WTC11 (cell line): ENCODE measurements around the gene SLC38A10. TPM values are rescaled to one million over a fixed set of nuclear protein-coding genes. Genes with fewer than 3 reads are reported as not detected.

Experiments
- ATAC-seq: fragments of 200-7000 bp; cut with Tn5 transposase; 2 replicates; pipeline ENCODE4 v1.10.0; 2021; ENCODE audit warnings: mild to moderate bottlenecking, moderate library complexity
- CTCF ChIA-PET: fragments of 300-600 bp; sonication (Branson Sonifier 250); formaldehyde crosslinking; loops from one replicate; lab custom pipeline; 2021; ENCODE audit warnings: antibody characterized with exemption; lab: Charles Lee
- POLR2A ChIA-PET: fragments of 350-600 bp; sonication (Branson Sonifier 250); formaldehyde crosslinking; loops from one replicate; lab custom pipeline; 2021; ENCODE audit warnings: antibody characterized with exemption; lab: Charles Lee
- DNase-seq: peaks from one replicate; pipeline ENCODE4 v3.0.0; 2021; ENCODE audit warnings: low spot score
- H3K27ac Mint-ChIP-seq: 2 replicates; pipeline ENCODE4 v1.8.0; 2021; ENCODE audit warnings: mixed read lengths
- H3K27me3 Mint-ChIP-seq: 2 replicates; pipeline ENCODE4 v1.8.0; 2021; ENCODE audit warnings: low read depth, mild to moderate bottlenecking, moderate library complexity, mixed read lengths
- H3K36me3 Mint-ChIP-seq: 2 replicates; pipeline ENCODE4 v1.8.0; 2021; ENCODE audit warnings: mixed read lengths
- H3K4me1 Mint-ChIP-seq: 2 replicates; pipeline ENCODE4 v1.8.0; 2022; ENCODE audit warnings: mixed read lengths
- H3K4me3 Mint-ChIP-seq: 2 replicates; pipeline ENCODE4 v1.8.0; 2021; ENCODE audit warnings: mild to moderate bottlenecking, moderate library complexity, mixed read lengths
- H3K9me3 Mint-ChIP-seq: 2 replicates; pipeline ENCODE4 v1.8.0; 2021; ENCODE audit warnings: mixed read lengths
- ATF1 ChIP-seq: sonication (generic); formaldehyde crosslinking; IDR thresholded peaks from 2 replicates; pipeline ENCODE4 v1.8.1; 2023; ENCODE audit warnings: mild to moderate bottlenecking, moderate library complexity, missing genetic modification reagents
- ETV6 ChIP-seq: sonication (generic); formaldehyde crosslinking; IDR thresholded peaks from 2 replicates; pipeline ENCODE4 v1.8.1; 2022; ENCODE audit warnings: mild to moderate bottlenecking, missing genetic modification reagents
- GRHL2 ChIP-seq: fragments of 250-450 bp; sonication (Bioruptor Pico); IDR thresholded peaks from 2 replicates; pipeline ENCODE4 v1.8.0; 2022; ENCODE audit warnings: mild to moderate bottlenecking, moderate library complexity; ENCODE audit not compliant: insufficient replicate concordance, severe bottlenecking
- KAT7 ChIP-seq: sonication (generic); formaldehyde crosslinking; IDR thresholded peaks from 2 replicates; pipeline ENCODE4 v1.8.1; 2023; ENCODE audit warnings: missing genetic modification reagents, mild to moderate bottlenecking, borderline replicate concordance
- NFYB ChIP-seq: sonication (generic); formaldehyde crosslinking; conservative IDR thresholded peaks from 2 replicates; pipeline ENCODE4 v1.8.0; 2022; ENCODE audit warnings: low read depth, missing genetic modification reagents
- NR2C2 ChIP-seq: sonication (generic); formaldehyde crosslinking; IDR thresholded peaks from 2 replicates; pipeline ENCODE4 v1.8.0; 2022; ENCODE audit warnings: mild to moderate bottlenecking, missing genetic modification reagents
- SMAD3 ChIP-seq: sonication (generic); formaldehyde crosslinking; IDR thresholded peaks from 2 replicates; pipeline ENCODE4 v1.8.0; 2022; ENCODE audit warnings: missing genetic modification reagents, mild to moderate bottlenecking, borderline replicate concordance
- SP1 ChIP-seq: sonication (generic); formaldehyde crosslinking; conservative IDR thresholded peaks from 2 replicates; pipeline ENCODE4 v1.8.1; 2022; ENCODE audit warnings: missing genetic modification reagents
- TEAD1 ChIP-seq: sonication (generic); formaldehyde crosslinking; IDR thresholded peaks from 2 replicates; pipeline ENCODE4 v1.8.0; 2022; ENCODE audit warnings: mild to moderate bottlenecking, missing genetic modification reagents
- TEAD4 ChIP-seq: sonication (generic); formaldehyde crosslinking; IDR thresholded peaks from 2 replicates; pipeline ENCODE4 v1.8.0; 2022; ENCODE audit warnings: mild to moderate bottlenecking, missing genetic modification reagents
- ZBTB21 ChIP-seq: sonication (generic); formaldehyde crosslinking; IDR thresholded peaks from 2 replicates; pipeline ENCODE4 v1.8.1; 2023; ENCODE audit warnings: mild to moderate bottlenecking, missing genetic modification reagents, borderline replicate concordance
- ZNF121 ChIP-seq: sonication (generic); formaldehyde crosslinking; IDR thresholded peaks from 2 replicates; pipeline ENCODE4 v1.8.0; 2023; ENCODE audit warnings: missing genetic modification reagents
- ZNF263 ChIP-seq: sonication (generic); formaldehyde crosslinking; IDR thresholded peaks from 2 replicates; pipeline ENCODE4 v1.8.1; 2022; ENCODE audit warnings: low read depth, mild to moderate bottlenecking, moderate library complexity, missing genetic modification reagents
- ZNF396 ChIP-seq: fragments of 250-450 bp; sonication (Bioruptor Pico); IDR thresholded peaks from 2 replicates; pipeline ENCODE4 v1.8.0; 2021; ENCODE audit warnings: mild to moderate bottlenecking, moderate library complexity, borderline replicate concordance
- ZNF671 ChIP-seq: fragments of 250-450 bp; sonication (Bioruptor Pico); IDR thresholded peaks from 2 replicates; pipeline ENCODE4 v1.8.0; 2021; ENCODE audit warnings: mild to moderate bottlenecking
- total RNA-seq: library from RNA; stranded (reverse); gene quantifications from 3 replicates; pipeline ENCODE4 v1.2.3, GENCODE V29; 2021
- TF ChIP-seq, protein P1 (sequence below): sonication (generic); formaldehyde crosslinking; IDR thresholded peaks from 2 replicates; pipeline ENCODE4 v1.8.0; 2022; ENCODE audit warnings: mild to moderate bottlenecking, missing genetic modification reagents
- TF ChIP-seq, protein P2 (sequence below): fragments of 200-600 bp; IDR thresholded peaks from 2 replicates; pipeline ENCODE4 v1.8.0; 2022; ENCODE audit warnings: antibody characterized with exemption
- TF ChIP-seq, protein P3 (sequence below): sonication (generic); formaldehyde crosslinking; IDR thresholded peaks from 2 replicates; pipeline ENCODE4 v1.8.1; 2022; ENCODE audit warnings: low read depth, missing genetic modification reagents, borderline replicate concordance
- TF ChIP-seq, protein P4 (sequence below): sonication (generic); formaldehyde crosslinking; IDR thresholded peaks from 2 replicates; pipeline ENCODE4 v1.8.1; 2022; ENCODE audit warnings: mild to moderate bottlenecking, moderate library complexity, missing genetic modification reagents

Gene SLC38A10
- total RNA-seq, 1 experiment from 2014 or later: 47.0 TPM

DNA sequence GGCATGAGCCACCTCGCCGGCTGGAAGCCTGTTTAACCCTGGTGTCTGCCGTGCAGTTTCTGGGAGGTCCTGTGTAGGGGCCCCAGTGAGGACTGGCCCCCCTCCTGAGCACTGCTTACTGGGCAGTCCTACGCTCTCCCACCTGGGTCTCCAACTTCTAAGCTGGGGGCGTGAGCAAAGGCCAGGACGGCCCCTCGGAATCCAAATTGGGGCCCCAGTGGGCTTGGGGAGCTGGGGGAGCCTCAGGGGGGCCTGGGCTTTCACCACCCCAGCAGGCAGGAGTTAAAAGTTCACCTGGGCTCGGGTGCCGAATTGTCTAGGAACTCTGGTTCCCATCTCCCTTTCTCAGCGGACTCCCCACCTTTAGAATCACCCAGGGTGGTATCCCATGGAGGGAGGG is 7.2 kb upstream of the SLC38A10 start (continued):
- no peak for TF ChIP-seq GRHL2 (CRISPR knock-in tag)
- no peak for TF ChIP-seq ZNF263
- TF ChIP-seq, protein P1, sequence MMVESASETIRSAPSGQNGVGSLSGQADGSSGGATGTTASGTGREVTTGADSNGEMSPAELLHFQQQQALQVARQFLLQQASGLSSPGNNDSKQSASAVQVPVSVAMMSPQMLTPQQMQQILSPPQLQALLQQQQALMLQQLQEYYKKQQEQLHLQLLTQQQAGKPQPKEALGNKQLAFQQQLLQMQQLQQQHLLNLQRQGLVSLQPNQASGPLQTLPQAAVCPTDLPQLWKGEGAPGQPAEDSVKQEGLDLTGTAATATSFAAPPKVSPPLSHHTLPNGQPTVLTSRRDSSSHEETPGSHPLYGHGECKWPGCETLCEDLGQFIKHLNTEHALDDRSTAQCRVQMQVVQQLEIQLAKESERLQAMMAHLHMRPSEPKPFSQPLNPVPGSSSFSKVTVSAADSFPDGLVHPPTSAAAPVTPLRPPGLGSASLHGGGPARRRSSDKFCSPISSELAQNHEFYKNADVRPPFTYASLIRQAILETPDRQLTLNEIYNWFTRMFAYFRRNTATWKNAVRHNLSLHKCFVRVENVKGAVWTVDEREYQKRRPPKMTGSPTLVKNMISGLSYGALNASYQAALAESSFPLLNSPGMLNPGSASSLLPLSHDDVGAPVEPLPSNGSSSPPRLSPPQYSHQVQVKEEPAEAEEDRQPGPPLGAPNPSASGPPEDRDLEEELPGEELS: no peak
- no peak for TF ChIP-seq ZBTB21
- no peak for TF ChIP-seq ZNF396 (CRISPR knock-in tag)
- TF ChIP-seq, protein P2, sequence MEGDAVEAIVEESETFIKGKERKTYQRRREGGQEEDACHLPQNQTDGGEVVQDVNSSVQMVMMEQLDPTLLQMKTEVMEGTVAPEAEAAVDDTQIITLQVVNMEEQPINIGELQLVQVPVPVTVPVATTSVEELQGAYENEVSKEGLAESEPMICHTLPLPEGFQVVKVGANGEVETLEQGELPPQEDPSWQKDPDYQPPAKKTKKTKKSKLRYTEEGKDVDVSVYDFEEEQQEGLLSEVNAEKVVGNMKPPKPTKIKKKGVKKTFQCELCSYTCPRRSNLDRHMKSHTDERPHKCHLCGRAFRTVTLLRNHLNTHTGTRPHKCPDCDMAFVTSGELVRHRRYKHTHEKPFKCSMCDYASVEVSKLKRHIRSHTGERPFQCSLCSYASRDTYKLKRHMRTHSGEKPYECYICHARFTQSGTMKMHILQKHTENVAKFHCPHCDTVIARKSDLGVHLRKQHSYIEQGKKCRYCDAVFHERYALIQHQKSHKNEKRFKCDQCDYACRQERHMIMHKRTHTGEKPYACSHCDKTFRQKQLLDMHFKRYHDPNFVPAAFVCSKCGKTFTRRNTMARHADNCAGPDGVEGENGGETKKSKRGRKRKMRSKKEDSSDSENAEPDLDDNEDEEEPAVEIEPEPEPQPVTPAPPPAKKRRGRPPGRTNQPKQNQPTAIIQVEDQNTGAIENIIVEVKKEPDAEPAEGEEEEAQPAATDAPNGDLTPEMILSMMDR: no peak
- TF ChIP-seq ATF1: no peak
- TF ChIP-seq, all 79 proteins: peak for 0

DNA sequence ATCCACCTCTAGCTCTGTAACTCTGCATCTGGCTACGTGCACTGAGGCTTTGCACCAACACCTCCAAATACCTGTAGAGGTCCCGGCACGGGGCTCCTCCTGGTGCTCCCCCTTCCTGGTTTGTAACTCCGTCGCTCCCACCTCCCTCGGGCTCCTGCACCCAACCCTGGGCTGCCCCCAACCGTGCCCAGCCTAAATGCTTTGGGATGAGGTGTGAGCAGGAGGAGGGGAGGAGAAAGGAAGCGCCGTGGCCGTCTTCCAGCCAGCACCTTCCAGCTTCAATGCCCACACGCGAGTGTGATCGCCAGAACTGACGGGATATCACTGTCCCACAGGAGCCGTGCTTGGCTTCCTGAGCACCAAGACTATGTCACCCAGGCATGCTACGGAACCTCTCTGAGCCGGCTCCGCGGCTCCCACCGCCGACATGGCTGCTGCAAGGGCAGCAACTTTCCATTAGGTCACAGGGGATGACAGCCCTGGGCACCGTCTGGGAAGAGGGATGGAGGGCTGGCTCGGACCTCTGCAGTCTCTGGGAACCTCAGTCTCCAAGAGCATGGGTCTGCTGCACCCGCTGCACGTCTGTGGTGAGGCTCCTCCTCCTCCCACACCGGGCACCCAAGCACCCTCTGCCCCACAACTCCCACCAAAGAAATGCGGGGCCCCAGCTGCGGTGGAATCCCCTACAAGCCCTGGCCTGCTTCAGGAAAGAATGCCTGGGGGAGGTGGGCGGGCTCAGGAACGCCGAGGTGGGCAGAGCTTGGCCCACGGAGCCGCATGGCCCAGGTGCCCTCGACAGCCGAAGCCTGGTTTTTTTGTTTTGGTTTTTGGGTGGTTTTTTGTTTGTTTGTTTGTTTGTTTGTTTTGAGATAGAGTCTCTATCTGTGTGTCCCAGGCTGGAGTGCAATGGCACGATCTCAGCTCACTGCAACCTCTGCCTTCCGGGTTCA is 6.4 kb upstream of the SLC38A10 start:
- ChIA-PET POLR2A (no interaction called here), CTCF (interaction anchor here (1.7 kb wide), 1 partner anchor 10 kb away, joined by 5 read pairs; no protein-coding TSS in a partner anchor)
- no peaks in the 10 kb centered on the region for H3K9me3 Mint-ChIP-seq

DNA sequence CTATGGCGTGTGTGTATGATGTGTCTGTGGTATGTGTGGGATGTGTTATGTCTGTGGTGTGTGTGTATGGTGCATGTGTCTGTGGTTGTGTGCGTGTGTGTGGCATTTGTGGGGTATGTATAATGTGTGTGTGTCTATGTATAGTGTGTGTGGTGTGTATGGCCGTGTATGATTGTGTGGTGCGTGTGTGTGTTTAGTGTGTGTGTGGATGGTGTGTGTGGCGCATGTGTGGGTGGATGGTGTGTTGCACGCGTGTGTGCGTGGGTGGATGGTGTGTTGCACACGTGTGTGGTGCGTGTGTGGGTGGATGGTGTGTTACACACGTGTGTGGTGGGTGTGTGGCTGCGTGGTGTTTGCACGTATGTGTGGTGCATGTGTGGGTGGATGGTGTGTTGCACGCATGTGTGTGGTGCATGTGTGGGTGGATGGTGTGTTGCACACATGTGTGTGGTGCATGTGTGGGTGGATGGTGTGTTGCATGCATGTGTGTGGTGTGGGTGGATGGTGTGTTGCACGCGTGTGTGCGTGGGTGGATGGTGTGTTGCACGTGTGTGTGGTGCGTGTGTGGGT is 5.6 kb upstream of the SLC38A10 start:
- DNase-seq (no peak), ATAC-seq (no peak)
- Mint-ChIP-seq H3K27me3 (no peaks in the 10 kb centered on the region), H3K36me3 (no peaks in the 10 kb centered on the region), H3K4me1 (peaks cover 6% of the 10 kb centered on the region), H3K9me3 (no peaks in the 10 kb centered on the region), H3K27ac (no peak overlapping the region), H3K4me3 (no peak overlapping the region)
- no peak for TF ChIP-seq SMAD3
- no peak for TF ChIP-seq ETV6 (CRISPR knock-in tag)
- CTCF ChIA-PET: interaction anchor here (1.7 kb wide), 1 partner anchor 9 kb away, joined by 5 read pairs; no protein-coding TSS in a partner anchor
- POLR2A ChIA-PET: no interaction called here

More for the DNA sequence above, 6.4 kb upstream of the SLC38A10 start:
- no peak overlapping the region for H3K27ac Mint-ChIP-seq
- H3K36me3 Mint-ChIP-seq: no peaks in the 10 kb centered on the region
- TF ChIP-seq NFYB (CRISPR knock-in tag): no peak
- no peak for TF ChIP-seq ZNF396 (CRISPR knock-in tag)
- TF ChIP-seq, protein P3, sequence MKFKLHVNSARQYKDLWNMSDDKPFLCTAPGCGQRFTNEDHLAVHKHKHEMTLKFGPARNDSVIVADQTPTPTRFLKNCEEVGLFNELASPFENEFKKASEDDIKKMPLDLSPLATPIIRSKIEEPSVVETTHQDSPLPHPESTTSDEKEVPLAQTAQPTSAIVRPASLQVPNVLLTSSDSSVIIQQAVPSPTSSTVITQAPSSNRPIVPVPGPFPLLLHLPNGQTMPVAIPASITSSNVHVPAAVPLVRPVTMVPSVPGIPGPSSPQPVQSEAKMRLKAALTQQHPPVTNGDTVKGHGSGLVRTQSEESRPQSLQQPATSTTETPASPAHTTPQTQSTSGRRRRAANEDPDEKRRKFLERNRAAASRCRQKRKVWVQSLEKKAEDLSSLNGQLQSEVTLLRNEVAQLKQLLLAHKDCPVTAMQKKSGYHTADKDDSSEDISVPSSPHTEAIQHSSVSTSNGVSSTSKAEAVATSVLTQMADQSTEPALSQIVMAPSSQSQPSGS (CRISPR knock-in tag): no peak
- TF ChIP-seq TEAD4 (CRISPR knock-in tag): no peak
- TF ChIP-seq NR2C2 (CRISPR knock-in tag): no peak
- no peak for TF ChIP-seq KAT7 (CRISPR knock-in tag)
- TF ChIP-seq ZNF671 (CRISPR knock-in tag): no peak
- TF ChIP-seq SP1 (CRISPR knock-in tag): no peak
- TF ChIP-seq, protein P4, sequence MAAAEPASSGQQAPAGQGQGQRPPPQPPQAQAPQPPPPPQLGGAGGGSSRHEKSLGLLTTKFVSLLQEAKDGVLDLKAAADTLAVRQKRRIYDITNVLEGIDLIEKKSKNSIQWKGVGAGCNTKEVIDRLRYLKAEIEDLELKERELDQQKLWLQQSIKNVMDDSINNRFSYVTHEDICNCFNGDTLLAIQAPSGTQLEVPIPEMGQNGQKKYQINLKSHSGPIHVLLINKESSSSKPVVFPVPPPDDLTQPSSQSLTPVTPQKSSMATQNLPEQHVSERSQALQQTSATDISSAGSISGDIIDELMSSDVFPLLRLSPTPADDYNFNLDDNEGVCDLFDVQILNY: no peak
- no peak for TF ChIP-seq TEAD1 (CRISPR knock-in tag)
- TF ChIP-seq ZNF121 (CRISPR knock-in tag): no peak
- TF ChIP-seq, all 79 proteins: peak for 0
- Mint-ChIP-seq H3K4me1 (0 out of 2 replicates have a peak, but pooled peaks cover 3% of the 10 kb centered on the region), H3K27me3 (no peaks in the 10 kb centered on the region), H3K4me3 (no peak overlapping the region)
- ATAC-seq (no peak), DNase-seq (no peak)
